ENCODE data around the gene CTNND2.

The CTNND2 gene

GRCh38 chr5:10969684-10970180 lies 934.5 kb downstream of the CTNND2 start:
- DNase-seq: no peak

GRCh38 chr5:10964806-10965205 lies 939.4 kb downstream of the CTNND2 start:
- no peak for DNase-seq

GRCh38 chr5:10958728-10959127 lies 945.5 kb downstream of the CTNND2 start:
- no peak for DNase-seq

GRCh38 chr5:10949856-10950630 lies 954.2 kb downstream of the CTNND2 start:
- no peak for DNase-seq

GRCh38 chr5:10946050-10946449 lies 958.2 kb downstream of the CTNND2 start:
- no peak for DNase-seq

- DNase-seq: no peak
These were observed 962.3 kb downstream of the CTNND2 start for GRCh38 chr5:10941900-10942299.

GRCh38 chr5:10936081-10936855 lies 968.0 kb downstream of the CTNND2 start:
- no peak for DNase-seq

- no peak for DNase-seq
These were observed 968.7 kb downstream of the CTNND2 start for GRCh38 chr5:10935536-10935935.

- no peak for DNase-seq
These were observed 969.4 kb downstream of the CTNND2 start for GRCh38 chr5:10934783-10935355.

GRCh38 chr5:10933121-10933520 lies 971.1 kb downstream of the CTNND2 start:
- no peak for DNase-seq

- DNase-seq: no peak
These were observed 971.8 kb downstream of the CTNND2 start for GRCh38 chr5:10932426-10932825.

GRCh38 chr5:10927608-10928007 lies 976.6 kb downstream of the CTNND2 start:
- no peak for DNase-seq

GRCh38 chr5:10923310-10923709 lies 980.9 kb downstream of the CTNND2 start:
- no peak for DNase-seq
